HK-2 (cell line): ENCODE results near the gene PDIA5.

Experiments
- DNase-seq: peaks from one replicate; pipeline ENCODE4 v3.0.0-alpha.2; 2018; ENCODE audit not compliant: unreplicated experiment

Gene PDIA5

DNA sequence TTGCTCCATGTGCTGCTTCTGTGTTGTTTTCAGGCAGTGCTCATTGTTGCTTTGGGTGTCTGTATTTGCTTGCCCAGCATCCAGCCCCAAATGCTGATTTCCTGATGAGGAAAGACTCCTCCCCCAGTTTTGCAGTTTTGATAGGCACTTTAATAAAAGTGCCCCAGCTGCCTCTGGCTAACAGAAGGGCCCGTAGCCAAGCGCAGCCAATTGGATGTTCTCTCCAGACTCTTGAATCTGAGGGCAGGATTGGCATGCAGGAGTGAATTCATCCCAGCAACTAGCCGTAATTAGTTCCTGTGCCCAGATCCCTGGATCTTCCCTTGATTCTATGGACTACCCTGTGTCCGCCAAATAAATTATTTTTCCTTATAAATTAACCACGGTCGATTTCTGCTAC is 24.4 kb upstream of the PDIA5 start:
- DNase-seq: no peak

DNA sequence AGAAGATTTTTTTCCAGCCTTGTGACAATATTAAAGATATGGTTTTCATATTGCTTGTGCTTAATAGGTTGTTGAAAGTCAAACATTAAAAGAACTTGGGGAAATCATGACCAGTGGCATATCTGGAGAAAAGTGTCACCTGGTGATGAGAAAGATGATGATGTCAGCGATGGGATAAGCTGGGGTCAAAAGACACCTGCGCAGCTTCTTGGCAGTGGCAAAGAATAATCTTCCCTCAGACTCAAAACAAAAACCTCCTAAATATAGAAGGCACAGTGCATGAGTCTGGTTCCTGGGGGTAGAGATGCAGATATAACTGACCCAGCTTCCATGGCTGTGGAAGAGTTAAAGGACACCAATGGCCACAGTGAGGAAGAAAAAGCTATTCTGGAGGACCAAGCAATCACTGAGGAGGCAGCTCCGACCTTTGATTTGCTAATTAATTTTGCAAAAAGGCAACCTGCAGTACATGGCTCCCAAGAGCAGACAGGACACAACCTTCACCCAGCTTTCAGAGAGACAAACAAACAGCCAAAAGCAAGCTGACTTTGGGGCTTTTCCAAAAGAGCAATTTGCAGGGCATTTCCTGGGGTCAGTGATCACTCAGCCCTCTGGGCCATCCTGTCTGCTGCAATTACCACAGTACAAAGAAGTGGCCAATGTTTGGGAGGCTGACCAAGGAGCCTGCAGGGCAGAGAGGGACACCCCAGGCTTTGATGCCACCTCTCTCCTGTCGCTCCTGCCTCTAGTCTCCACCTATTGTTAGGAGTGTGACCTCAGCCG is 21.7 kb upstream of the PDIA5 start:
- no peak for DNase-seq

DNA sequence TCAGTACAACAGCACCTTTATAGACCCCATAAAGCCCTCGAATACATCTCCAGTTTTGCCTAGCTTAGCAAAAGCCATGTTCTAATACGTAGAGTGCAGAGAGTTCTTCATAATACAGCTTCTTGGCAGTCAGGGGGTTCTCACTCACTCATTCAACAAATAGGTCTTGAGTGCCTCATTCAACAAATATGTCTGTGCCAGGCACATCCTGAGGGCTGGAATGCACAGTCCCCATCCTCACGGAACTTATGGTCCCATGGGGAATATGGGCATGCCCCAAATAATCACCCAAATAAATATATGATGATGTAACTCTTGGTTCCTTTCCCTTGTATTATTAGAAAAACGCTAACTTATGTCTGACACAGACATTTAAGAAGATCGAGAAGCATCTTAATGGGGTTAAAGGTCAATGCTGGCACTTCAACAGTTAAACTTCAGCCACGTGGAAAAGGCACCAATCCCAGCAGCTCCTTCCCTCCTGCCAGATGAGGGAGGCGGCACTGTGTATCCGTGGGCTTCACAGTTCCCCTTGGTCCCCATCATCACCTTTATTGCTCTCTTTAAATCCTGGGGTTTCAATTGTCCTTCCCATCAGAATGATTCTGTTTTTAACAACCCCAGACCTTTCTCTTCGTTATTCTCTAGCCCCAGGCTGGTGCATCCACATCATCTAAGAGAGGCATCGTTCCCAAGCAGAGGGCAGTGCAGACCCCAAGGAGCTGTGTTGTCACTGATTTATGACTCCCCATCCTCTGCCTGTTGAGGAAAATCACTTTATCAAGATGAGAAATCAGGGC is 20.4 kb upstream of the PDIA5 start:
- no peak for DNase-seq

DNA sequence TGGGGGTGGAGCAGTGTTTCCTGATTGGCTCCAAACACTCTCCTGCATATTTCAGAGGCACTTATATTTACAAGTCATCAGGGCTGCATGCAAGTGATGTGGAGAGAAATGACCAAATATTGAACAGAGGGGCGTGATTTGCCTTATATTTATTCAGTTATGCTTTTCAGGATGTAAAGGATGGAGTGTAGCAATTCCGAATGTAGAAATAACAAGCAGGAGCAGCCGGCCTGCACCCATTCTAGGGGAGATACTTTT is 19.8 kb upstream of the PDIA5 start:
- no peak for DNase-seq

DNA sequence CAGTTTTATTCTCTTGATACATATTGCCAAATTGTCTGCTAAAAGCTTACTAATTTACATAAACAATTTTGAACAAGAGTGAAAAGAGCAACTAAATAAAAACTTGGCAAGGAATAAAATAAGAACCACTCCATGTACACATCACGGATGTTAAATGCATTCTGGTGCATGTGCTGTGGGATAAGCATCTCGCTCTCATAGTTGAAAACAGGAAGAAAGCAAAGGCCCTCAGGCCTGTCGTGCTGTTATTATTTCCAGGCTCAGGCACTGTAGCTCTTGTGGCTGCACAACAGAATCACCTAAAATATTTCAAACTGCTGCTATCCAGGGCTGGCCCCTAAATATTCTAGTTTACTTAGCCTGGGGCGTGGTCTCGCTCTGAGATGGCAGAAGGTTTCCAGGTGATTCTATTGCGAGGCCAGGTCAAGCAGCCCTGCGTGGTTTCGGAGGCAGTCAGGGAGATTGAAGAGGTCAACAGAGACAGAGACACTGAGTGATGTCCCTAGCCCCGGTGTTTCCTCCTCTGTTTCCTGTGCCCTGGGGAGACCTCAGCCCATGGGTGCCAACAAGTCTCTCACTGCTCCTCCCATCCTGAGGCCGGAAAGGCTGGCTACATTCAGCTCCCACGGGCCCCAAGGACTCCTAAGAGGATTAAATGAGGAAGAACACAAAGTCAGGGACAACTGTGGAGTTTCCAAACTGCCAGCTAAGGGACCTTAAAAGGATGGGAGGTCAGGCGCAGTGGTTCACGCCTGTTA is 18.2 kb upstream of the PDIA5 start:
- no peak for DNase-seq

DNA sequence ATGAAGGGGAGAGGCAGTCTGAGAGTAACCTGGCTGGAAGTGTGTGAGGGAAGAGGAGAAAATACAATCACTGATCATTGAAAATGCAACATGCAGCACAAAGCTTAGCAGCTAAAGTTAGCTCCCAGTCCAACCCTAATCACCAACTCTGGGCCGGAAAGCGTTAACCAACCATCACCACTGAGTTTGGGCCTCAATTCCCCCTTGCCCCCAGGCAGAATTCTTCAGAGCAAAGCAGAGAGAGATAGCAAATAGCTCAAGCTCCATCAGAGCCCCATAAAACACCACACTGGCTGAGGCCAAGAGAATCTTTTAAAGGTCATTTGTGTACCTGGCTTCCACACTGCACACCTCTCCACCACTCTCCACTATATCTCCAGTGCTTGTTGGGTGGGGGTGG is 16.2 kb upstream of the PDIA5 start:
- DNase-seq: no peak

DNA sequence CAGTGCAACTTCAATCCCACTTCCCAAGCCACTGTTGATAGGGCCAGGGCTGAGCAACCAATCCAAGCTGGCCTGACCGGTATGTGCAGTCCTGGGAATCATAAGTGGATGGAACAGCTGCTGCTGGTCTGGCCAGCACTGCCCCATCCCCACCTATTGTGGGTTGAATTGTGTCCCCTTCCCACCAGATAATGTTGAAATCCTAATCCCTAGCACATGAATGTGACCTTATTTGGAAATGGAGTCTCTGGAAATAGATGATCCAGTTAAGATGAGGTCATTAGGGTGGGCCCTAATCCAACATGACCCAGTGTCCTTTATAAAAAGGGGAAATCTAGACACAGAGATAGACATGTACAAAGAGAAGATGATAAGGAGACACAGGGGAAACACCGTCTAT is 13.7 kb upstream of the PDIA5 start:
- DNase-seq: no peak

DNA sequence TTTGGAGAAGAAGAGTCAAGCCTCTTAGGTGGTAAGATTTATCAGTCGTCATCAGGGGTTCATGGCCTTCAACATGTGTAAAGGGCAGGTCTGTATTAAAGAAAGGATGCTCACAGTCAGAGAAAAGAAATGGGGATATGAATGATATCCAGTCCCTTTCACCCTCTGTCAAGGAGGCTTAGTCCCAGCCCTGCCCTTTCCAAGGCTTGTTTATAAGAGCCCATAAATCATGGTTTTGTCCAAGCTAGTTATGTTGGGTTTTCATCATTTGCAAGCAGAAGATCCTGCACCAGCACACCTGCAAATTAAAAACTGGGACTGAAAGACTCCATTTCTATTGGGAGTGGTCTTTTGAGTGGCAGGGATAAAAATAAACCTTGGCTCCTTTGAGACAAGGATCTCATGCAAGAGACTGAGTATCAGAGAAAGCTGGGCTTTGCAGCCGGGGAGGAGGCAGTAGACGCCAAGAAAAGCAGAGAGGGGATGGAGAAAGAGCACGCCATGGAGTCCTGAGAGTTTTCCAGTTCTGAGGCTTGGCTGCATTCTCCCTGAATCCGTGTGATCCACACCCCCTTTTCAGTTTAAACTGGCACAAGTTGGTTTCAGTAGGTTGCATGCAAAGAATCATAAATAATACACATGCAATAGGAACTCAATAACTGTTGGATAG is 12.6 kb upstream of the PDIA5 start:
- no peak for DNase-seq

DNA sequence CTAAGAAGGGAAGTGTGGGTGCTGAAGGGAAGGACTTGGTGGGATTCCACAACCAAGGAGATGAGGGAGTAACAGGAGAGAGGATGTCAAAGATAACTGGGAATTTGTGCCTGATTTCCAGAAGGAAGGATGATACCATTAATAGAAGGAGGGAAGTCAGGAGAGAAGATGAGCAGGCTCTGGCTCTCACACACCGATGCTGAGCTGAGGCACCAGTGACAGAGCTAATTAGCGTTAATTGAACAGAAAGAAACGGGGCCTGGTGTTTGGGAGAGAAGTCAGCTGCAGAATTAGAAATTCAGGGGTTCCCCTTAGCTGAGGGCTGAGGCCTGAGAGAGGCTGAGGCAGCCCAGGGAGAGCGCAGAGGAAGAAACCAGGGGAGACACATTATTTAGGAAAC is 11.9 kb upstream of the PDIA5 start:
- no peak for DNase-seq

DNA sequence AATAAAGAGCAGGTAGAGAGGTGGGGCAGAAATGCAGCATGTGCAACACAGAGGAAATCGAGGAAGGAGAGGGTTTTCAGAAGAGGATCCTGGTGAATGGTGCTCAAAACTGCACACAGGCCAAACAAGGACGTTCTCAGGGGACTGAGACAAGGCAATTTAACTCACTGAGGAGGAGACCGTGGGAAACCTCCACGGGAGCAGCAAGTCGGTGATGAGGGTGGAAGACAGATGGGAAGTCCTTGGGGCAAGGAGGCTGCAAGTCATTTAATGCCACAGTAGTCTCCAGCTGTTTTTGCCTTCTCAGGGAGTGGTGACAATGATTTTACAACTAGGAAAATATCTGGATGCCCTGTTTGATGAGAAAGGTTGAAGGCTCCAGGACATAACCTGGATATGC is 11.5 kb upstream of the PDIA5 start:
- no peak for DNase-seq

DNA sequence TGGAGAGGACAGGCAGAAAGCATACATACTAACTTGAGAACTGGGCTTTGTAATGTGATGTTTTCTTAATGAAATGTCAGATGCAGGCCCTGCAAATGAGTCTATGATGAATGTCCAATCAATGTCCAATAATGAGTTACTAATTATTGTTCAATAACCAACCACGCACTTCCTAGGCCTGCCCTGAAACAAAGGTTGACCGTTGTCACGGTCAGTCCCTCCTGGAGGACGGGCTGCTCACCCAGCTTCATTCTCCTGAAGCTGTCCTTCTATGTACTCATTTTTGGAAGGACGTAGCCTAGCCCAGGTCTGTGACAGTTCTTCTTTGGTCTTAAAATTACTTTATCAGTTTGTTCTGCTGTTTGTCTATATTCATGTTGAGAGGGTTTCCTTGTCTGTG is 8.3 kb upstream of the PDIA5 start:
- DNase-seq: no peak

DNA sequence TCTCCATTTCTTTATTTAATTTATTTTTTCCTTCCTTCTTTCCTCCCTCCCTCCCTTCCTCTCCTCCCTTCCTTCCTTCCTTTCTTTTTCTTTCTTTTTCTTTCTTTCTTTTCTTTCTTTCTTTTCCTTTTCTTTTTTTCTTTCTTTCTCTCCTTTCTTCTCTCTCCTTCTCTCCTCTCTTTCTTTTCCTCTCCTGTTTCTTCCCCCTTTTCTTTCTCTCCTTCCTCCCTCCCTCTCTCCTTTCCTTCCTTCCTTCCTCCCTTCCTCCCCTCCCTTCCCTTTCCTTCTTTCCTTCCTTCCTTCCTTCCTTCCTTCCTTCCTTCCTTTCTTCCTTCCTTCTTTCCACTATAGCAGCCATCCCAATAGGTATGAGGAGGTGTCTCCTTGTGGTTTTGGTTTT is 6.8 kb upstream of the PDIA5 start:
- no peak for DNase-seq

DNA sequence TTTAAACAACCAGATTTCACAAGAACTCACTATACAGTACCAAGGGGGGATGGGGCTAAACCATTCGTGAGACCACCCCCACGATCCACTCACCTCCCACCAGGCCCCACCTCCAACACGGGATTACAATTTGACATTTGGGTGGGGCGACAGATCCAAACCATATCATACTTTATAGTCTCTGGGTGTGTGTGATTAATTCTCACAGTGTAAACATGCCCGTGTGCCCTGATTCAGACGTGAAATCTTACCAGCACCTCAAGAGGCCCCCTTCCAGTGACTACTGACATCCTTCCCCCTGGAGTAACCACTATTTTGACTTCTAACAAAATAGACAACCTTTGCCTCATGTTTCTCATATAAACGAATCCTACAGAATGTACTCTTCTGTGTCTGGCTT is 5.0 kb upstream of the PDIA5 start:
- DNase-seq: no peak

DNA sequence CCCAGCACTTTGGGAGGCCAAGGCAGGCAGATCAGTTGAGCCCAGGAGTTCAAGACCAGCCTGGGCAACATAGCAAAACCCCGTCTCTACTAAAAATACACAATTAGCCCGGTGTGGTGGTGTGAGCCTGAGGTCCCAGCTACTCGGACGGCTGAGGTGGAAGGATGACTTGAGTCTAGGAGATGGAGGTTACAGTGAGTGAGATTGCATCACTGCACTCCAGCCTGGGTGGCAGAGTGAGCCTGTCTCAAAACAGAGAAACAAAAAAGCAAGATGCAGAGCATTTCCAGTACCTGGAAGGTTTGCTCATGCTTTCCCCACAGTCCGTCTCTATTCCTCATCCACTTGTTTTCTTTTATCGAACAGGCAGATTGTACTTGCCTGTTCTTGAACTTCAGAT is 3.8 kb upstream of the PDIA5 start:
- DNase-seq: no peak

DNA sequence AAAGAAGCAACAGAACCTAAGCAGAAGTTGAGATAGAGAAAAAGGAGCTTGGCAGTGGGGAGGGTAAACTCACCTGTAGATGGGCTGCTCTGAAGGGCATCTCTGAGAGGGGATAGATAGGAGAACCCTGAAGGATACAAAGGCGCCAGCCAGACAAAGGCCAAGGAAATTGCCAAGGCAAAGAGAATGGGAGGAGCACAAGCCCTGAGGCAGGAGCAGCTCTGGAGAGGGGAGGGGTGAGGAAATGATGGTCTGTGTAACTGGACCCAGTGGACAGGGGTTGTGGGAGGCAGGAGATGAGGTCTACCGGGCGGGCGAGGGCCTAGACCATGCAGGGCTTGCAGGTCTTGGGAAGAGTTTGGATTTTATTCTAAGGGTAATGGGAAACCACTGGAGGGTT is 2.3 kb upstream of the PDIA5 start:
- no peak for DNase-seq

DNA sequence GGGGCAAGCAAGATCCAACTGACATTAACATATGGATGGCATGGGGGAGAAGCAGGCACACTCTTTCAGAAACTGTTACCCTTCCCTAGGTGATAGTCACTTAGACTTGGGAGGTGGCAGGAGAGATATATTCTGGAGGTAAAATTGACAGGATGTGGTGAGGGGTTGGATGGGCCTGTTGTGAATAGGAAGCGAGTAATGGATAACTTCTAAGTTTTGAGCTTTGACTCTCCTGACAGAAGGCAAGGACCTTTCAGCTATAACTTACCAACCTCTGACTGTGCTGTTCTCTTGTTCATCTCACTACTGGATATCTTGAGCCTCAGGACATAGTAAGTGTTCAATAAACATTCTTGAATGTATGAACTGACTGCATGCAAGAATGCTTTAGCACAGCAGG is 1.9 kb upstream of the PDIA5 start:
- no peak for DNase-seq

DNA sequence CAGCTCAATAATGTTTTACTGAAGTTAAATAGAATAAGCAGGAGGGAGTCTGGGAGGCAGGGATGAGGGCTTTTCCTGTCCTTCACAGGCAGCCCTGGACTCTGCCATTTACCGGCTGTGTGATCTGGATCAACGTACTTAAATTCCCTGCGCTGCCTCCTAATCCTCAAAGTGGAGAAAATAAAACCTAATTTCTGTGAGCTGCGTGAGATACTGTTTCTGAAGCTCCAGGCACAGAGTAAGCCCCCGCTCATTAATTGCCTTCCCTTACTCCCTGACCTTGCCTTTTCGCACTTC is 278 bp upstream of the PDIA5 start:
- DNase-seq: no peak

DNA sequence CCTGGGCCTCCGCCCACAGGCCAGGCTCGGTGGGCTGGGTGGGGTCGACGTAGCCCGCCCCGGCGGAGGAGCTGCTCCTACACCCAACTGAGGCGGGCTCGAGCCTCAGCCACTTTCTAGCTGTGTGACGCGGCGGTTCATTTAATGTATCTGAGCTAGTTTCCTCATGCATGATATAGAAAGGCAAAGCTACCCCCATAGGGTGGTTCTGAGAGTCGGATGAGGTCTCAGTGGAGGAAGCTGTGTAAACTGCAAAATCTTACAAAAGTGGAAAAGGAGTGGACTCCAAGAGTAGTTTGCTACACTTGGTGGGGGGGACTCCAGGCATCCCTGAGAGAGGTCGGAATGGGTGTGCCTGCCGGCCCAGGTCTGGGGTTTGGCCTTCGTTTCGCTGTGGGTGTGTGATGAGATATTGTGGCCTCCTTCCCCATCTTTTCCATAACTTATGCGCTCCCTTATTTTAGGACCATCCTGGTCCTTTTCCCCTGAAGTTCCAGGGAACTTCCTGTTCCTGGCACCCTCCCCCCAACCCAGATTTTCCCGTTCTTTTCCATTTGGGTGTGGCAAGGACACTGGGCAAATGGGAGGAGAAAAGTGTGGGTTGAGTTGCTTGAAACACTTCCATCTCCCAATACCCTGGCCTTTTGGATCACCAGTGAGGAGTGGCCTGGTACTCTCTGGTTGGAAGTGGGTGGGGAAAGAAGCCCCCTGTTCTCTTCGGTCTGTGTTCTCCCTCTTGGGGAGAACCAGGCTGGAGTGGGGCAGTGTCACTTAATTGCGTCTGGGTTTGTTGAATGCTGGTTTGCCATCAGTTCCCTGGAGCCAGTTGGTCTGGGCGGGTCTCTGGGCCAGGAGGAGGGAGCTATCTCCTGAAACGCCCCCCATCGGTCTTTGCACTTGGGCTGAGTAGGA is 1.1 kb downstream of the PDIA5 start:
- DNase-seq: no peak

DNA sequence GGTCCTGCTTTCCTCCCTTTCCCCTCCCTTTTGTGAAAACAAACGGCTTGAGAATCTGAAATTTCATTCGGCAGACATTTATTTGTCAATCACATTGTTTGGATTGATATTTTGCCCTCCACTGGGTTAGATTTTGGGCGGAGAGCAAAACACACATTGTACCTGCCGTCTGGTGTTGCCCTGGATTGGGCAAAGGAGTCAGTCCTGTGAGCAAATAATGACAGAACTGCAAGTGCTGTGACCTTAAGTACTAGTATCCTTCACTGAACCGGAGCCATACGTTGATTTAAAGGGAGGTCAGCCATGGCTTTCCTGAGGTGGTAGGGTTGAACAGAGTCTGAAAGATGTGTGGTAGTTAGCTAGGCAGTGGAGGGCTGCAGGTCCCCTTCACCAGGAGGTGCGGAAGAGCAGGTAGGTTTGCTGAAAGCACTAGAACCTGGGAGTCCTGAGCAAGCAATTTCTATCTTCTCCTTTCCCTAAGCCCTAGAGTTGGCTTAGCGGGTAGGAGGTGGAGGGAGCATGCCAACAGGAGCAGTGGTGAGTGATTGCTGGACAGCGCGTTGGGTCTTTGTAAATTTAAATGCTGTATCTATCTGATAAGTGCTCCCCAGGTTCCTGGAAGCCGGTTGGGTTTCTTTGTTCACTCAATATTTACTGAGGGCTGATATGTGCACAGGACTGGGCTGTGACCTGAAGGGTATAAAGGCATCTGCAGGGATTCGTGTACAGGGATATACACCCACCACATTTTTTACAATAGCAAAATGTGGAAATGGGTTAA is 2.0 kb downstream of the PDIA5 start:
- DNase-seq: no peak

DNA sequence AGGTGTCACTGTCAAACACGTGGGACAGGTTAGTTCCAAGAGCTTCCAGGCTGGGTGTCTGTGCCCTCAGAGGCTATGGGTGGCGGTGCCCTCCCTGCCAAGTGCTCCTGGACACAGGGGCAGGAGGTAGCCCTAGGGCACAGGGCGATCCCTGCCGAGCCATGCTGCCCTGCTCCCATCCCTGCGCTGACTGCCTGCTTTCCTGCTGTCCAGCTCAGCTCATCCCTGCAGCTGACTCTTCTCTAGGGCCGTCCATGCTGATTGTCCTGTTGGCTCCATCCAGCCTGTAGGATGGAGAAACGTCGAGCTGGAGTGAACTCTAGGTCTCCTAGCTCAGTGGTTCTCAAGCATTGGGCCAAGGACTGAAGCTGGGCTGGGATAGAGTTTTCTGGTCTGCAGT is 3.7 kb downstream of the PDIA5 start:
- no peak for DNase-seq

DNA sequence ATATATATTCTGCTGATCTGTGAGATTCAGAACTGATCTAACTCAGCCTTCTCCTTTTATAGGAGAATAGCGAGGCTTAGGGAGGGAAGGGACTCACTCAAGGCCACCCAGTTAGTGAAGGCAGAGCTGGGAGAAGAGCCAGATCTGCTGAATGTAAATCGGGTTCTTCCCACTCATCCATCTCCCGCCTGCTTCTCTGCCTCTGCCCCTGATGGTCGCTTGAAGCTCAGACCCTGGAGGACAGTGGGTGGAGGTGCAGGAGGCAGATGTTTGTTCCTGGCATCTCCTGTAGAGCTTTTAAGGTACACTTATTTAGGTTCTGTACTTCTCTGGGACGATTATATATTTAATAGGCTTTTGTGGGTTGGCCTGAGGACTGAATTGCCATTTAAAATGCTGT is 4.3 kb downstream of the PDIA5 start:
- no peak for DNase-seq
